ENCODE measurements around the gene ABCA4. TPM values are rescaled to one million over a fixed set of nuclear protein-coding genes. Genes with fewer than 3 reads are reported as not detected.

Gene ABCA4
- total RNA-seq, 1 donor from 2014 or later: 6.0 TPM

DNA sequence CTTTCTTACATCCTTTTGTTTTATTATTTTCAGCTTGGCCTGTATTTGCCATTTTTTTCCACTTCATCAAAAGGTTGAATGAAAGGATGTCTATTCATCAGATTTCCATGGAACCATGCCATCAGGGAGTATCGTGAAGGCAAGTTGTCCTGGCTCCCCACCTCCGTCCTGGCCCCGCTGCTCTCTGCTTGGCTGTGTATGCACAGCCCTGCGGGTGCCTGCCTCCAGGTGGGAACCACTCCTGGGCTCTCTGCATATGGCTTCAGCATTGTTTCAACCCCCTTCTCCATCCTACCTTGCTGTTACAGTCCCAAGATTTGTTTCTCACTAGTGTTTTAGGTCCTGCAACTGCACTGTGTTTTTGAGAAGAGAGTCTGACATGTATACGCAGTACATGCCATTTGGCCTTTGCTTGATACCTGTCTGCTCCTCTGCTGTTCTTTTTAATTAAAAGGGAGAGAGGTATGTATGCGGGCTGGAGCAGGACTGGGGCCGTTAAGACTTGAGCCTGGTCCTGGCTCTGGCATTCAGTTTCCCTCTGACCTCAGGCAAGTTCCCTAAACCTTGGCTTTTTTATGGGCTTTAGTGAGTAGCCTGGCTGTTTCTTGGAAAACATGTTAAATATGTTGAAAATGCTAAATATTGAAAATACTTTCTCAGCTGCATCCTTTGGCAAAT lies 141.8 kb downstream of the ABCA4 start:
- no peaks in the 10 kb centered on the region for H3K27me3 Mint-ChIP-seq (ENCODE audit: unreplicated experiment)
- H3K4me3 Mint-ChIP-seq (ENCODE audit: unreplicated experiment): no peak overlapping the region
- H3K4me1 Mint-ChIP-seq (ENCODE audit: unreplicated experiment): peaks cover 38% of the 10 kb centered on the region
- H3K27ac Mint-ChIP-seq (ENCODE audit: unreplicated experiment): peak overlapping the region; percentile 81
- DNase-seq (ENCODE audit: extremely low spot score, unreplicated experiment): no peak
- TF ChIP-seq, protein P1, sequence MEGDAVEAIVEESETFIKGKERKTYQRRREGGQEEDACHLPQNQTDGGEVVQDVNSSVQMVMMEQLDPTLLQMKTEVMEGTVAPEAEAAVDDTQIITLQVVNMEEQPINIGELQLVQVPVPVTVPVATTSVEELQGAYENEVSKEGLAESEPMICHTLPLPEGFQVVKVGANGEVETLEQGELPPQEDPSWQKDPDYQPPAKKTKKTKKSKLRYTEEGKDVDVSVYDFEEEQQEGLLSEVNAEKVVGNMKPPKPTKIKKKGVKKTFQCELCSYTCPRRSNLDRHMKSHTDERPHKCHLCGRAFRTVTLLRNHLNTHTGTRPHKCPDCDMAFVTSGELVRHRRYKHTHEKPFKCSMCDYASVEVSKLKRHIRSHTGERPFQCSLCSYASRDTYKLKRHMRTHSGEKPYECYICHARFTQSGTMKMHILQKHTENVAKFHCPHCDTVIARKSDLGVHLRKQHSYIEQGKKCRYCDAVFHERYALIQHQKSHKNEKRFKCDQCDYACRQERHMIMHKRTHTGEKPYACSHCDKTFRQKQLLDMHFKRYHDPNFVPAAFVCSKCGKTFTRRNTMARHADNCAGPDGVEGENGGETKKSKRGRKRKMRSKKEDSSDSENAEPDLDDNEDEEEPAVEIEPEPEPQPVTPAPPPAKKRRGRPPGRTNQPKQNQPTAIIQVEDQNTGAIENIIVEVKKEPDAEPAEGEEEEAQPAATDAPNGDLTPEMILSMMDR (IDR thresholded peaks at IDR 0.05): no peak
- no peaks in the 10 kb centered on the region for H3K36me3 Mint-ChIP-seq (ENCODE audit: unreplicated experiment)
- H3K9me3 Mint-ChIP-seq (ENCODE audit: unreplicated experiment): no peaks in the 10 kb centered on the region

DNA sequence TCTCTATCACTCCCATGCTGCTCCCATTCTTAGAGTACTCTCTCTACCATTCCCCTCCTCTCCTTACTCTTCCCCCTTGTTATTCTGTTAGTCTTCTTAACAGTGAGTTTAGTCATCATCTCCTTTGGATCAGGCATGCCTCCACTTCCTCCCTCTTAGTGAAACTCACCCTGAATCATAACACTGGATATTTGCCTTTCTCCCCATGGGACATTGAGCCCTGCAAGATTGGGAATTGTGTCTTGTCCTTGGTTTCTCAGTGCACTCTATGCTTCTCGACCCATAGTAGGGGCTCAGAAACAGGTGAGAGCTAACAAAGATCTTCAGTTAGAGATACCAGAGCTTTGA lies 143.4 kb downstream of the ABCA4 start:
- Mint-ChIP-seq H3K27me3 (ENCODE audit: unreplicated experiment) (no peaks in the 10 kb centered on the region), H3K36me3 (ENCODE audit: unreplicated experiment) (no peaks in the 10 kb centered on the region), H3K4me3 (ENCODE audit: unreplicated experiment) (no peak overlapping the region), H3K4me1 (ENCODE audit: unreplicated experiment) (peaks cover 38% of the 10 kb centered on the region), H3K9me3 (ENCODE audit: unreplicated experiment) (no peaks in the 10 kb centered on the region), H3K27ac (ENCODE audit: unreplicated experiment) (no peak overlapping the region)
- TF ChIP-seq, protein P1 (IDR thresholded peaks at IDR 0.05): no peak
- DNase-seq (ENCODE audit: extremely low spot score, unreplicated experiment): no peak

DNA sequence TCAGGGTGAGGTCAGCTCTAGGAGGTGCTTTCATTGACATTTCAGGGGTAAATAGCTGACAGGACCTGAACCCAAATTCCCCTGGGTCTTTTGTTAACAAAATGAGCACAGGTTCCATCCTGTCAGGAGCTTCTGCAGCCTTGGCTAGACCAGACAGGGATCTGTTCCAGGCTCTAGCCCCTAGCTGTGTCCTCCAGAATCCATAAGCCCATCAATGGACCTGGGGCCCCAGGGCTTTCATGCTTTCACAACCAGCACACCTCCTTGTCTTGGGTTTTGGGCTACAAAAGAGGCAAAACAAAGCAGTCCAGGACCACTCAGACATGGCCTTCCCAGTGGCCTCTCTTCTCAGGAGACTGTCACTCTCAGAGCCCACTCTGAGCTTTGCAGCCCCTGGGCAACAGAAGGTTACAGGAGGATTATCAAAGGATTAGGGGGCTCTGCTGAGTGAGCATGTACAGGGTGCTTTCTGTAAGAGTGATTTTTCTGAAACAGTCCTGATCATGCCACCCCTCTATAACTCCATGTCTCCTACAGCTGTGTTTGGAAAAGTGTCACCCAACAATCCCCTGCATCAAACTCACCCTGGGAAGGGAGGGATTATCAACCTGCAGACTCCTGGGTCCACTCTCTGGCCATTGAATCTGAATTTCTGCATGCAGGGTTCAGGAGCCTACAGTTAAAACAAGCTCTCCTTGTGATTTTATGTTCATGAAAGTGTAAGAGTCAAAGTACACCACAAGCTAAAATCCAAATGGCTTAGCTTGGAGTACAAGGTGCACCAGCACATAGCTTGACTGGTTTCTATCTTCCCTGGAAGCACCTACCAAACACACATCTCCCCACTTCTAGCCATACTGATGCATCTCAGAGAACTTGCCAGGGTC lies 144.0 kb downstream of the ABCA4 start:
- no peak for DNase-seq (ENCODE audit: extremely low spot score, unreplicated experiment)
- H3K36me3 Mint-ChIP-seq (ENCODE audit: unreplicated experiment): no peaks in the 10 kb centered on the region
- H3K4me1 Mint-ChIP-seq (ENCODE audit: unreplicated experiment): peaks cover 38% of the 10 kb centered on the region
- no peaks in the 10 kb centered on the region for H3K9me3 Mint-ChIP-seq (ENCODE audit: unreplicated experiment)
- no peak overlapping the region for H3K4me3 Mint-ChIP-seq (ENCODE audit: unreplicated experiment)
- TF ChIP-seq, protein P1 (IDR thresholded peaks at IDR 0.05): no peak
- no peaks in the 10 kb centered on the region for H3K27me3 Mint-ChIP-seq (ENCODE audit: unreplicated experiment)
- no peak overlapping the region for H3K27ac Mint-ChIP-seq (ENCODE audit: unreplicated experiment)

DNA sequence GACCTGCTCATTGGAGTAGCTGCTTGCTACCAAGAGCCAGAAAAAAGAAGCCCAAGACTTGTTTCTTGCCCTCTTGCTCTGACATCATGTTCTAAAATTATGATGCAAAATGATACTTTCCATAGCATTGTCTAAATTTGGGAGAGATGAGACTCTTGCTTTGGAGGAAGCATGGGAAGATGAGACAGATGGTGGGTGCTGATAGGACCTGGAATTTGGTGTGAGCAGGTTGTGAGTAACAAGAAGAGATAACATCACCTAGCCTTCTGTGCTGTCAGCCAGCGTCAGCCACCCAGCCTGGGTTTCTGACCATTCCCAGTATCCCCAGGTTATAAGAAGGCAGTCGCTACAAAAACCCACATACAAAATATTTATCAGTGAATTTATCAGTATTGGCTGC lies 144.7 kb downstream of the ABCA4 start:
- Mint-ChIP-seq H3K36me3 (ENCODE audit: unreplicated experiment) (no peaks in the 10 kb centered on the region), H3K27ac (ENCODE audit: unreplicated experiment) (no peak overlapping the region), H3K27me3 (ENCODE audit: unreplicated experiment) (no peaks in the 10 kb centered on the region), H3K4me3 (ENCODE audit: unreplicated experiment) (no peak overlapping the region), H3K4me1 (ENCODE audit: unreplicated experiment) (peaks cover 38% of the 10 kb centered on the region), H3K9me3 (ENCODE audit: unreplicated experiment) (no peaks in the 10 kb centered on the region)
- DNase-seq (ENCODE audit: extremely low spot score, unreplicated experiment): no peak
- TF ChIP-seq, protein P1 (IDR thresholded peaks at IDR 0.05): no peak

DNA sequence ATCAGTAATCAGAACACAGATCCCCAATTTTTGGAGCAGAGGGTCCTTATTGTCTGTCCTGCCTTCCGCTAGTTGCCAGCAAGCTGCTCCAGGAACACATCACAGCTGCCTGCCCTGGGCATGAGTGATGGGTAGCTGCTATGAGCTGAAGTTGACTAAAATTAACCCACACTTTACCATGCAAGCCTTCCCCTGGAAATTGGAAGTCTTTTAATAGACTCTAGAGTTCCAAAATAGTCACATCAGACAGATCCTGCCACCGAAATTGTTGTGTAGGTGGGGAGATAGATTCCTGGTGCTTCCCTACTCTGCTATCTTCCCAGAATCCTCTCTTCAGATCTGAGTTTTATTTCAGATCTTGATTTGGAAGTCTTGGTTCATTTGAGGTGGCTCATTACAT lies 148.6 kb downstream of the ABCA4 start:
- no peak for DNase-seq (ENCODE audit: extremely low spot score, unreplicated experiment)
- no peaks in the 10 kb centered on the region for H3K9me3 Mint-ChIP-seq (ENCODE audit: unreplicated experiment)
- no peak overlapping the region for H3K27ac Mint-ChIP-seq (ENCODE audit: unreplicated experiment)
- H3K36me3 Mint-ChIP-seq (ENCODE audit: unreplicated experiment): no peaks in the 10 kb centered on the region
- TF ChIP-seq, protein P1 (IDR thresholded peaks at IDR 0.05): no peak
- H3K4me3 Mint-ChIP-seq (ENCODE audit: unreplicated experiment): no peak overlapping the region
- H3K27me3 Mint-ChIP-seq (ENCODE audit: unreplicated experiment): no peaks in the 10 kb centered on the region
- peaks cover 4% of the 10 kb centered on the region for H3K4me1 Mint-ChIP-seq (ENCODE audit: unreplicated experiment)

Data from osteocyte (in vitro differentiated cells).